Tibial nerve (tissue), 4 donors: ENCODE measurements around the gene LIN9.

Experiments used
- EP300 ChIP-seq, 2 donors: sonication (generic); formaldehyde crosslinking; IDR thresholded peaks; one replicate each; pipeline ENCODE4 v1.6.1; 2017; ENCODE audit warnings: antibody characterized with exemption in 2 of 2, mild to moderate bottlenecking in 1 of 2
- TF ChIP-seq, protein P1 (sequence below), 5 experiments: fragments of 200-600 bp in 3 of 5; fragments of 450-650 bp in 2 of 5; sonication (generic) in 3 of 5; IDR thresholded peaks; one replicate each; pipeline ENCODE4 v1.5.1; 2016 to 2019; ENCODE audit warnings: antibody characterized with exemption in 5 of 5, mild to moderate bottlenecking in 3 of 5, moderate library complexity in 2 of 5

DNA sequence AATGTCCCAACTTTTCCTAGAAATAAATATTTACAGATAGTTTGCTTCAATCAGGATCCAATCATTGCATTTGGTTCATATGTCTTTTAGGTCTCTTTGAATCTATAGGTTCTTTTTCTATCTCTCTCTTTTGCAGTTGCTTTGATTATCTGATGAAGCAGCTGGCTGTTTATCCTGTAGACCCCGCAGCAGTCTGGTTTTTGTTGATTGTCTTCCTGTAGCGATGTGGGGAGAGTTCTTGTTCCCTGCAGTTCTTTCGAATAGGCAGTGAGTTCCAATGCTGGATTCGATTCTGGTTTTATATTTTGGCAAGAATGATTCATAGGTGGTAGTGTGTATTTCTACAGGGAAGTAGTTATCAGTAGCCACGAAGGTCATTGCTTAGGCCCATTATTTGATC lies 92.9 kb downstream of the LIN9 start:
- TF ChIP-seq, protein P1, sequence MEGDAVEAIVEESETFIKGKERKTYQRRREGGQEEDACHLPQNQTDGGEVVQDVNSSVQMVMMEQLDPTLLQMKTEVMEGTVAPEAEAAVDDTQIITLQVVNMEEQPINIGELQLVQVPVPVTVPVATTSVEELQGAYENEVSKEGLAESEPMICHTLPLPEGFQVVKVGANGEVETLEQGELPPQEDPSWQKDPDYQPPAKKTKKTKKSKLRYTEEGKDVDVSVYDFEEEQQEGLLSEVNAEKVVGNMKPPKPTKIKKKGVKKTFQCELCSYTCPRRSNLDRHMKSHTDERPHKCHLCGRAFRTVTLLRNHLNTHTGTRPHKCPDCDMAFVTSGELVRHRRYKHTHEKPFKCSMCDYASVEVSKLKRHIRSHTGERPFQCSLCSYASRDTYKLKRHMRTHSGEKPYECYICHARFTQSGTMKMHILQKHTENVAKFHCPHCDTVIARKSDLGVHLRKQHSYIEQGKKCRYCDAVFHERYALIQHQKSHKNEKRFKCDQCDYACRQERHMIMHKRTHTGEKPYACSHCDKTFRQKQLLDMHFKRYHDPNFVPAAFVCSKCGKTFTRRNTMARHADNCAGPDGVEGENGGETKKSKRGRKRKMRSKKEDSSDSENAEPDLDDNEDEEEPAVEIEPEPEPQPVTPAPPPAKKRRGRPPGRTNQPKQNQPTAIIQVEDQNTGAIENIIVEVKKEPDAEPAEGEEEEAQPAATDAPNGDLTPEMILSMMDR (IDR thresholded peaks at IDR 0.05) = no peak
- no peak for TF ChIP-seq EP300 (IDR thresholded peaks at IDR 0.05)
